WTC11 (cell line): ENCODE data around the gene NPL. TPM values are rescaled to one million over a fixed set of nuclear protein-coding genes. Genes with fewer than 3 reads are reported as not detected.

ENCODE experiments used
- ATAC-seq: fragments of 200-7000 bp; cut with Tn5 transposase; 2 replicates; pipeline ENCODE4 v1.10.0; 2021; ENCODE audit warnings: mild to moderate bottlenecking, moderate library complexity
- CTCF ChIA-PET: fragments of 300-600 bp; sonication (Branson Sonifier 250); formaldehyde crosslinking; loops from one replicate; lab custom pipeline; 2021; ENCODE audit warnings: antibody characterized with exemption; lab: Charles Lee
- POLR2A ChIA-PET: fragments of 350-600 bp; sonication (Branson Sonifier 250); formaldehyde crosslinking; loops from one replicate; lab custom pipeline; 2021; ENCODE audit warnings: antibody characterized with exemption; lab: Charles Lee
- DNase-seq: peaks from one replicate; pipeline ENCODE4 v3.0.0; 2021; ENCODE audit warnings: low spot score
- H3K27ac Mint-ChIP-seq: 2 replicates; pipeline ENCODE4 v1.8.0; 2021; ENCODE audit warnings: mixed read lengths
- H3K27me3 Mint-ChIP-seq: 2 replicates; pipeline ENCODE4 v1.8.0; 2021; ENCODE audit warnings: low read depth, mild to moderate bottlenecking, moderate library complexity, mixed read lengths
- H3K36me3 Mint-ChIP-seq: 2 replicates; pipeline ENCODE4 v1.8.0; 2021; ENCODE audit warnings: mixed read lengths
- H3K4me1 Mint-ChIP-seq: 2 replicates; pipeline ENCODE4 v1.8.0; 2022; ENCODE audit warnings: mixed read lengths
- H3K4me3 Mint-ChIP-seq: 2 replicates; pipeline ENCODE4 v1.8.0; 2021; ENCODE audit warnings: mild to moderate bottlenecking, moderate library complexity, mixed read lengths
- H3K9me3 Mint-ChIP-seq: 2 replicates; pipeline ENCODE4 v1.8.0; 2021; ENCODE audit warnings: mixed read lengths
- GABPB1 ChIP-seq: sonication (generic); formaldehyde crosslinking; IDR thresholded peaks from 2 replicates; pipeline ENCODE4 v1.8.1; 2023; ENCODE audit warnings: mild to moderate bottlenecking, missing genetic modification reagents
- IRF2 ChIP-seq: sonication (generic); formaldehyde crosslinking; IDR thresholded peaks from 2 replicates; pipeline ENCODE4 v1.8.0; 2022; ENCODE audit warnings: low read depth, missing genetic modification reagents, borderline replicate concordance
- JUN ChIP-seq: sonication (generic); formaldehyde crosslinking; IDR thresholded peaks from 2 replicates; pipeline ENCODE4 v1.8.0; 2023; ENCODE audit warnings: mild to moderate bottlenecking, missing genetic modification reagents
- MXD4 ChIP-seq: fragments of 250-450 bp; sonication (Bioruptor Pico); IDR thresholded peaks from 2 replicates; pipeline ENCODE4 v1.8.0; 2021; ENCODE audit warnings: mild to moderate bottlenecking, moderate library complexity, borderline replicate concordance
- NR1H2 ChIP-seq: sonication (generic); formaldehyde crosslinking; IDR thresholded peaks from 2 replicates; pipeline ENCODE4 v1.9.0; 2021; ENCODE audit warnings: mild to moderate bottlenecking, moderate library complexity, missing genetic modification reagents
- NR2C2 ChIP-seq: sonication (generic); formaldehyde crosslinking; IDR thresholded peaks from 2 replicates; pipeline ENCODE4 v1.8.0; 2022; ENCODE audit warnings: mild to moderate bottlenecking, missing genetic modification reagents
- RELA ChIP-seq: sonication (generic); formaldehyde crosslinking; IDR thresholded peaks from 2 replicates; pipeline ENCODE4 v1.8.1; 2022; ENCODE audit warnings: missing genetic modification reagents, mild to moderate bottlenecking, borderline replicate concordance
- RORB ChIP-seq: fragments of 250-450 bp; sonication (Bioruptor Pico); IDR thresholded peaks from 2 replicates; pipeline ENCODE4 v1.9.0; 2021; ENCODE audit warnings: mild to moderate bottlenecking
- SMAD4 ChIP-seq: sonication (generic); formaldehyde crosslinking; IDR thresholded peaks from 2 replicates; pipeline ENCODE4 v1.8.0; 2022; ENCODE audit warnings: mild to moderate bottlenecking, missing genetic modification reagents
- SP1 ChIP-seq: sonication (generic); formaldehyde crosslinking; conservative IDR thresholded peaks from 2 replicates; pipeline ENCODE4 v1.8.1; 2022; ENCODE audit warnings: missing genetic modification reagents
- TEAD4 ChIP-seq: sonication (generic); formaldehyde crosslinking; IDR thresholded peaks from 2 replicates; pipeline ENCODE4 v1.8.0; 2022; ENCODE audit warnings: mild to moderate bottlenecking, missing genetic modification reagents
- ZNF121 ChIP-seq: sonication (generic); formaldehyde crosslinking; IDR thresholded peaks from 2 replicates; pipeline ENCODE4 v1.8.0; 2023; ENCODE audit warnings: missing genetic modification reagents
- total RNA-seq: library from RNA; stranded (reverse); gene quantifications from 3 replicates; pipeline ENCODE4 v1.2.3, GENCODE V29; 2021
- TF ChIP-seq, protein P1 (sequence below): sonication (generic); formaldehyde crosslinking; IDR thresholded peaks from 2 replicates; pipeline ENCODE4 v1.8.0; 2022; ENCODE audit warnings: mild to moderate bottlenecking, missing genetic modification reagents
- TF ChIP-seq, protein P2 (sequence below): sonication (generic); formaldehyde crosslinking; IDR thresholded peaks from 2 replicates; pipeline ENCODE4 v1.8.0; 2023; ENCODE audit warnings: missing genetic modification reagents
- TF ChIP-seq, protein P3 (sequence below): sonication (generic); formaldehyde crosslinking; IDR thresholded peaks from 2 replicates; pipeline ENCODE4 v1.8.1; 2023; ENCODE audit warnings: mild to moderate bottlenecking, missing genetic modification reagents, moderate library complexity
- TF ChIP-seq, protein P4 (sequence below): fragments of 250-450 bp; sonication (Bioruptor Pico); IDR thresholded peaks from 2 replicates; pipeline ENCODE4 v1.9.0; 2021; ENCODE audit warnings: mild to moderate bottlenecking
- TF ChIP-seq, protein P5 (sequence below): sonication (generic); formaldehyde crosslinking; IDR thresholded peaks from 2 replicates; pipeline ENCODE4 v1.8.1; 2023; ENCODE audit warnings: mild to moderate bottlenecking, moderate library complexity, missing genetic modification reagents
- TF ChIP-seq, protein P6 (sequence below): sonication (generic); formaldehyde crosslinking; IDR thresholded peaks from 2 replicates; pipeline ENCODE4 v1.8.0; 2022; ENCODE audit warnings: mild to moderate bottlenecking, missing genetic modification reagents
- TF ChIP-seq, protein P7 (sequence below): fragments of 250-450 bp; sonication (Bioruptor Pico); conservative IDR thresholded peaks from 2 replicates; pipeline ENCODE4 v1.9.0; 2021; ENCODE audit warnings: mild to moderate bottlenecking

The NPL gene
- total RNA-seq, 1 experiment from 2014 or later, result 3.6 TPM

DNA sequence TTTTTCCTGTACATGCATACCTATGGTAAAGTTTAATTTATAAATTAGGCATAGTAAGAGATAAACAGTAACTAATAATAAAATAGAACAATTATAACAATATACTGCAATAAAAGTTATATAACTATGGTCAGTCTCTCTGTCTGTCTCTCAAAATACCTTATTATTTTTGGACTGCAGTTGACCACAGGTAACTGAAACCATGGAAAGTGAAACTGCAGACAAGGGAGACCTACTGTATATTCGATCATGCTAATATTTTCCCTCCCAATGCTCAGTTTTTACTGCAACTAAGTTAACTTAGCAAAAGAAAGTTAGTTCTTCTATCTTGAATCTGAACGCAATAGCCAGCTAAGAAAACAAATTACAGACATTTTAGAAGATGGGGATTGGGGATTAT, 37.3 kb downstream of the NPL start:
- Mint-ChIP-seq H3K9me3 (no peaks in the 10 kb centered on the region), H3K27ac (no peak overlapping the region), H3K27me3 (peaks cover 3% of the 10 kb centered on the region; the same call in 1 of the 2 replicates), H3K4me1 (peaks cover 5% of the 10 kb centered on the region), H3K36me3 (no peaks in the 10 kb centered on the region), H3K4me3 (no peak overlapping the region)
- ATAC-seq, result no peak
- DNase-seq, result no peak
- POLR2A ChIA-PET, result no interaction called here
- TF ChIP-seq SMAD4 (CRISPR knock-in tag) (no peak), SP1 (CRISPR knock-in tag) (no peak)
- TF ChIP-seq, protein P1, sequence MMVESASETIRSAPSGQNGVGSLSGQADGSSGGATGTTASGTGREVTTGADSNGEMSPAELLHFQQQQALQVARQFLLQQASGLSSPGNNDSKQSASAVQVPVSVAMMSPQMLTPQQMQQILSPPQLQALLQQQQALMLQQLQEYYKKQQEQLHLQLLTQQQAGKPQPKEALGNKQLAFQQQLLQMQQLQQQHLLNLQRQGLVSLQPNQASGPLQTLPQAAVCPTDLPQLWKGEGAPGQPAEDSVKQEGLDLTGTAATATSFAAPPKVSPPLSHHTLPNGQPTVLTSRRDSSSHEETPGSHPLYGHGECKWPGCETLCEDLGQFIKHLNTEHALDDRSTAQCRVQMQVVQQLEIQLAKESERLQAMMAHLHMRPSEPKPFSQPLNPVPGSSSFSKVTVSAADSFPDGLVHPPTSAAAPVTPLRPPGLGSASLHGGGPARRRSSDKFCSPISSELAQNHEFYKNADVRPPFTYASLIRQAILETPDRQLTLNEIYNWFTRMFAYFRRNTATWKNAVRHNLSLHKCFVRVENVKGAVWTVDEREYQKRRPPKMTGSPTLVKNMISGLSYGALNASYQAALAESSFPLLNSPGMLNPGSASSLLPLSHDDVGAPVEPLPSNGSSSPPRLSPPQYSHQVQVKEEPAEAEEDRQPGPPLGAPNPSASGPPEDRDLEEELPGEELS (CRISPR knock-in tag), result no peak
- CTCF ChIA-PET, result no interaction called here

DNA sequence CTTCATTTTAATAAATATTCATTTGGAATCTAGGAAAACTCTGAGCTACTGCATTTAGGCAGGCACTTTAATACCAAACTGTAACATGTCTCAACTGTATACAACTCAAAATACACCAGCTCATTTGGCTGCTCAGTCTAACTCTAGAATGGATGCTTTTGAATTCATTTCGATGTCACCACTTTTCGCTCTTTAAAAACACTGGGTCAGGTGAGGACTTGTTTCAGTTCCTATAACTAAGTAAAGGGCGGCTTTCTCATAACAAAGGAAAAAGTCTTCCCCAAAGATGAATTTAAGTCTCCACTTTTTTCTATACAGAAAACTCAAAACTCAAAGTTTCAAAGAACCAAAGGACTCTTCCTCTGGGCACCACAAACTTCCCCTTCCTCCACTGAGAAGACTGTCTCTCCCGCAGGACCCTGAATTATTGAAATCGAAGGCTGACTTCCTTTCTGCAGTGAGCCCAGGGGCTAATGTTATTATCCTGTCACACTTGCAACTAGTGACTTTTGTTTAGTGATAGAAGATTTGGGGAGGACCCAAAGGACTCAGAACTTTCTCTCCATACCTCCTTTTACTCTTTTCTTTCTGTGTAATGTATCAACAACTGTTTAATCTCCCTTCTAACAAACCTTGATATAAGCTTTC, 39.8 kb downstream of the NPL start:
- CTCF ChIA-PET, result no interaction called here
- no peak overlapping the region for H3K27ac Mint-ChIP-seq
- TF ChIP-seq RELA (CRISPR knock-in tag), result no peak
- TF ChIP-seq, protein P2, sequence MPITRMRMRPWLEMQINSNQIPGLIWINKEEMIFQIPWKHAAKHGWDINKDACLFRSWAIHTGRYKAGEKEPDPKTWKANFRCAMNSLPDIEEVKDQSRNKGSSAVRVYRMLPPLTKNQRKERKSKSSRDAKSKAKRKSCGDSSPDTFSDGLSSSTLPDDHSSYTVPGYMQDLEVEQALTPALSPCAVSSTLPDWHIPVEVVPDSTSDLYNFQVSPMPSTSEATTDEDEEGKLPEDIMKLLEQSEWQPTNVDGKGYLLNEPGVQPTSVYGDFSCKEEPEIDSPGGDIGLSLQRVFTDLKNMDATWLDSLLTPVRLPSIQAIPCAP, result no peak
- TF ChIP-seq JUN (CRISPR knock-in tag), result no peak
- TF ChIP-seq, protein P3, sequence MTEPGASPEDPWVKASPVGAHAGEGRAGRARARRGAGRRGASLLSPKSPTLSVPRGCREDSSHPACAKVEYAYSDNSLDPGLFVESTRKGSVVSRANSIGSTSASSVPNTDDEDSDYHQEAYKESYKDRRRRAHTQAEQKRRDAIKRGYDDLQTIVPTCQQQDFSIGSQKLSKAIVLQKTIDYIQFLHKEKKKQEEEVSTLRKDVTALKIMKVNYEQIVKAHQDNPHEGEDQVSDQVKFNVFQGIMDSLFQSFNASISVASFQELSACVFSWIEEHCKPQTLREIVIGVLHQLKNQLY (CRISPR knock-in tag), result no peak
- TF ChIP-seq, protein P4, sequence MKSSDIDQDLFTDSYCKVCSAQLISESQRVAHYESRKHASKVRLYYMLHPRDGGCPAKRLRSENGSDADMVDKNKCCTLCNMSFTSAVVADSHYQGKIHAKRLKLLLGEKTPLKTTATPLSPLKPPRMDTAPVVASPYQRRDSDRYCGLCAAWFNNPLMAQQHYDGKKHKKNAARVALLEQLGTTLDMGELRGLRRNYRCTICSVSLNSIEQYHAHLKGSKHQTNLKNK (CRISPR knock-in tag), result no peak
- peaks cover 3% of the 10 kb centered on the region; the same call in 1 of the 2 replicates for H3K27me3 Mint-ChIP-seq
- ATAC-seq, result no peak
- H3K4me3 Mint-ChIP-seq, result no peak overlapping the region
- H3K36me3 Mint-ChIP-seq, result no peaks in the 10 kb centered on the region
- no peaks in the 10 kb centered on the region for H3K9me3 Mint-ChIP-seq
- peaks cover 5% of the 10 kb centered on the region for H3K4me1 Mint-ChIP-seq
- POLR2A ChIA-PET, result no interaction called here
- DNase-seq, result no peak

DNA sequence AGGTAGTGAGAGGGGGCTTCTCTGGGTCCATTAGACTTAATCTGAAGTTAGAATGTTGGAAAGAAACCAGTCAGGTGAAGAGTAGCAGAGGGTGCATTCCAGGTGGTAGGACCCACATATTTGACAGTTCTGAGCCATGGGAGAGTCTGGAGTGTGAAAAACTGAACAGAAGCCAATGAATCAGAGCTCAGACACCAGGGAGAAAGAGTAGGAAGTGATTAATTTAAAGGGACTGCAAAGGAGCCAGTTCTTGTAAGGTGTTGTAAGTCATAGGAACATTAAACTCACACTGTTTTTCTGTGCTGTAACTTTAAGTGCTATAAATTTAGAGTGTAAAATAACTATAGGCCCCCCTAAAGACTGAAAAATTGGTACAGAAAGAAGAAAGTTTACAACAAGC, 43.7 kb downstream of the NPL start:
- Mint-ChIP-seq H3K4me3 (no peak overlapping the region), H3K4me1 (peaks cover 9% of the 10 kb centered on the region), H3K9me3 (no peaks in the 10 kb centered on the region), H3K36me3 (no peaks in the 10 kb centered on the region), H3K27me3 (no peaks in the 10 kb centered on the region; the same call in 1 of the 2 replicates), H3K27ac (no peak overlapping the region)
- POLR2A ChIA-PET, result no interaction called here
- ATAC-seq (no peak), DNase-seq (no peak)
- CTCF ChIA-PET, result no interaction called here
- no peak for TF ChIP-seq ZNF121 (CRISPR knock-in tag)
- no peak for TF ChIP-seq JUN (CRISPR knock-in tag)
- TF ChIP-seq GABPB1, result no peak
- TF ChIP-seq, protein P4 (CRISPR knock-in tag), result no peak
- TF ChIP-seq, protein P5, sequence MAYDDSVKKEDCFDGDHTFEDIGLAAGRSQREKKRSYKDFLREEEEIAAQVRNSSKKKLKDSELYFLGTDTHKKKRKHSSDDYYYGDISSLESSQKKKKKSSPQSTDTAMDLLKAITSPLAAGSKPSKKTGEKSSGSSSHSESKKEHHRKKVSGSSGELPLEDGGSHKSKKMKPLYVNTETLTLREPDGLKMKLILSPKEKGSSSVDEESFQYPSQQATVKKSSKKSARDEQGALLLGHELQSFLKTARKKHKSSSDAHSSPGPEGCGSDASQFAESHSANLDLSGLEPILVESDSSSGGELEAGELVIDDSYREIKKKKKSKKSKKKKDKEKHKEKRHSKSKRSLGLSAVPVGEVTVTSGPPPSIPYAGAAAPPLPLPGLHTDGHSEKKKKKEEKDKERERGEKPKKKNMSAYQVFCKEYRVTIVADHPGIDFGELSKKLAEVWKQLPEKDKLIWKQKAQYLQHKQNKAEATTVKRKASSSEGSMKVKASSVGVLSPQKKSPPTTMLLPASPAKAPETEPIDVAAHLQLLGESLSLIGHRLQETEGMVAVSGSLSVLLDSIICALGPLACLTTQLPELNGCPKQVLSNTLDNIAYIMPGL (CRISPR knock-in tag), result no peak
- no peak for TF ChIP-seq IRF2 (CRISPR knock-in tag)
- TF ChIP-seq NR2C2 (CRISPR knock-in tag), result no peak
- TF ChIP-seq RORB (CRISPR knock-in tag), result no peak
- no peak for TF ChIP-seq NR1H2 (CRISPR knock-in tag)
- TF ChIP-seq, protein P6, sequence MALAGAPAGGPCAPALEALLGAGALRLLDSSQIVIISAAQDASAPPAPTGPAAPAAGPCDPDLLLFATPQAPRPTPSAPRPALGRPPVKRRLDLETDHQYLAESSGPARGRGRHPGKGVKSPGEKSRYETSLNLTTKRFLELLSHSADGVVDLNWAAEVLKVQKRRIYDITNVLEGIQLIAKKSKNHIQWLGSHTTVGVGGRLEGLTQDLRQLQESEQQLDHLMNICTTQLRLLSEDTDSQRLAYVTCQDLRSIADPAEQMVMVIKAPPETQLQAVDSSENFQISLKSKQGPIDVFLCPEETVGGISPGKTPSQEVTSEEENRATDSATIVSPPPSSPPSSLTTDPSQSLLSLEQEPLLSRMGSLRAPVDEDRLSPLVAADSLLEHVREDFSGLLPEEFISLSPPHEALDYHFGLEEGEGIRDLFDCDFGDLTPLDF (CRISPR knock-in tag), result no peak
- no peak for TF ChIP-seq TEAD4 (CRISPR knock-in tag)
- TF ChIP-seq MXD4 (CRISPR knock-in tag), result no peak
- TF ChIP-seq, protein P7, sequence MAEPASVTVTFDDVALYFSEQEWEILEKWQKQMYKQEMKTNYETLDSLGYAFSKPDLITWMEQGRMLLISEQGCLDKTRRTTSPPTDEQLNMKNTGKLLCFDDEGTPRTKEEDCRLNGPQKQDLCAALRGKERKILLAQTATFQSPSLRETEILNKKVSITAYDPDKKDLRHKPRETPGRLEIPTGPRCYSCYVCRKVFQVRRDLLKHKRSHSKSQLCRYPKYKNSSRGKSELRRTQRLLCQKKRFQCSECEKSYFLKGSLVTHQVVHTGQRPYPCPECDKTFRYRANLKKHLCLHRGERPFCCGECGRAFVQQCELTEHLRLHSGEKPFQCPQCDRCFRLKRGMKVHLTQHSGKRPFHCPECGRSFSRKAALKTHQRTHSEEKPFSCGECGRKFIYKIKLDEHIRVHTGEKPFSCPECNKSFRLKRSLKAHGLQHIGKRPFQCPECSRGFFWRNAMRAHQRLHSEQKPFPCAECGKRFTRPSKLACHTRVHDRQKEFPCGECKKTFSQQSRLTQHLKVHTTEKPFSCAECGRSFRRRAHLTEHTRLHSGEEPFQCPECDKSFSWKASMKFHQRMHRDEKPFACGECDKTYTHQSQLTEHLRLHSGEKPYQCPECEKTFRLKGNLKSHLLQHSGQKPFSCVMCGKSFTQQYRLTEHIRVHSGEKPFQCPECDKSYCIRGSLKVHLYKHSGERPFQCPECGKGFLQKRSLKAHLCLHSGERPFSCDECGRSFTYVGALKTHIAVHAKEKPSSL (CRISPR knock-in tag), result no peak
